CD4-positive, alpha-beta T cell (primary cell): ENCODE measurements around the gene VEPH1. TPM values are rescaled to one million over a fixed set of nuclear protein-coding genes. Genes with fewer than 3 reads are reported as not detected.

ENCODE experiments used
- ATAC-seq: fragments of 200-7000 bp; cut with Tn5 transposase; one replicate; pipeline ENCODE4 v1.10.0; 2022; ENCODE audit warnings: mild to moderate bottlenecking; ENCODE audit not compliant: poor library complexity
- CTCF ChIA-PET: fragments of 350-600 bp; sonication (Branson Sonifier 250); formaldehyde crosslinking; loops from one replicate; lab custom pipeline; 2021; ENCODE audit warnings: antibody characterized with exemption, inconsistent platforms; lab: Charles Lee
- POLR2A ChIA-PET: fragments of 350-600 bp; sonication (Branson Sonifier 250); formaldehyde crosslinking; loops from one replicate; lab custom pipeline; 2021; ENCODE audit warnings: antibody characterized with exemption, inconsistent platforms; lab: Charles Lee
- DNase-seq, 14 experiments: peaks; one replicate each; pipeline ENCODE4 v3.0.0-alpha.2; 2013 to 2020; ENCODE audit warnings: mixed read lengths in 2 of 14
- H3K27ac ChIP-seq, 2 donors: one replicate each; pipeline versions ENCODE4 v1.5.1 to v1.7.0; 2013; ENCODE audit warnings: low read length in 2 of 2, low read depth in 1 of 2, mild to moderate bottlenecking in 1 of 2
- H3K27me3 ChIP-seq, 2 experiments: 1 replicate in 1 of 2; 2 replicates in 1 of 2; pipeline versions ENCODE4 v1.6.1 to v1.7.0; 2013; ENCODE audit warnings: low read length in 2 of 2, control low read depth in 1 of 2, mild to moderate bottlenecking in 1 of 2, moderate library complexity in 1 of 2; ENCODE audit not compliant: insufficient read depth in 2 of 2, control insufficient read depth in 1 of 2
- H3K36me3 ChIP-seq: one replicate; pipeline ENCODE4 v1.6.1; 2013; ENCODE audit warnings: low read length, control low read depth; ENCODE audit not compliant: insufficient read depth
- H3K4me1 ChIP-seq: one replicate; pipeline ENCODE4 v1.6.1; 2013; ENCODE audit warnings: low read length, control low read depth; ENCODE audit not compliant: insufficient read depth
- H3K4me3 ChIP-seq: one replicate; pipeline ENCODE4 v1.5.1; 2013; ENCODE audit warnings: mild to moderate bottlenecking, low read length, moderate library complexity
- H3K9me3 ChIP-seq, 2 experiments: 1 replicate in 1 of 2; 2 replicates in 1 of 2; pipeline versions ENCODE4 v1.6.1 to v1.7.0; 2013; ENCODE audit warnings: low read length in 2 of 2, mild to moderate bottlenecking in 2 of 2, control low read depth in 1 of 2, moderate library complexity in 1 of 2; ENCODE audit not compliant: control insufficient read depth in 1 of 2, insufficient read depth in 1 of 2
- H3K27ac Mint-ChIP-seq: one replicate; pipeline ENCODE4 v1.8.0; 2020; ENCODE audit warnings: mixed read lengths
- H3K27me3 Mint-ChIP-seq: one replicate; pipeline ENCODE4 v1.8.0; 2021; ENCODE audit warnings: mixed read lengths
- H3K36me3 Mint-ChIP-seq: one replicate; pipeline ENCODE4 v1.8.0; 2021; ENCODE audit warnings: low read depth, mixed read lengths
- H3K4me1 Mint-ChIP-seq: one replicate; pipeline ENCODE4 v1.8.0; 2021; ENCODE audit warnings: low read depth, mixed read lengths
- H3K4me3 Mint-ChIP-seq: one replicate; pipeline ENCODE4 v1.8.0; 2020; ENCODE audit warnings: mild to moderate bottlenecking, mixed read lengths
- H3K9me3 Mint-ChIP-seq: one replicate; pipeline ENCODE4 v1.8.0; 2020; ENCODE audit warnings: mixed read lengths
- CTCF ChIP-seq: fragments of 200-600 bp; IDR thresholded peaks from one replicate; pipeline ENCODE4 v1.8.0; 2022; ENCODE audit warnings: antibody characterized with exemption, mild to moderate bottlenecking
- intact Hi-C, 2 experiments: fragments of 100-400 bp; cut with DNase I in 1 of 2; cut with micrococcal nuclease in 1 of 2; formaldehyde crosslinking; loops; one replicate each; pipeline versions ENCODE4 v1.15.1 to v1.9.0; 2023 to 2025; cut with DNase I, micrococcal nuclease
- total RNA-seq, 174 experiments: library from RNA in 2 of 174; stranded (reverse) in 2 of 174; gene quantifications; one replicate each; pipeline ENCODE4 v1.2.3 and lab custom pipeline; 2021 to 2026

The VEPH1 gene
- total RNA-seq, 2 experiments from 2014 or later, result not detected

GRCh38 chr3:157531771-157532170, 28.6 kb upstream of the VEPH1 start:
- H3K27me3 Mint-ChIP-seq, result no peaks in the 10 kb centered on the region
- H3K27ac Mint-ChIP-seq, result no peak overlapping the region
- Histone ChIP-seq H3K27me3 (no peaks in the 10 kb centered on the region), H3K4me1 (no peaks in the 10 kb centered on the region), H3K4me3 (no peak overlapping the region), H3K9me3 (no peaks in the 10 kb centered on the region), H3K27ac (no peak overlapping the region), H3K36me3 (no peaks in the 10 kb centered on the region)
- H3K36me3 Mint-ChIP-seq, result no peaks in the 10 kb centered on the region
- TF ChIP-seq CTCF, result no peak
- CTCF ChIA-PET, result no interaction called here
- no peaks in the 10 kb centered on the region for H3K4me1 Mint-ChIP-seq
- DNase-seq, result no peak
- no peak overlapping the region for H3K4me3 Mint-ChIP-seq
- ATAC-seq, result no peak
- intact Hi-C loops, result loop anchor here in 1 of 2 experiments (10.0 kb wide), 1 partner anchor 903 kb away; no protein-coding TSS in a partner anchor
- POLR2A ChIA-PET, result no interaction called here
- H3K9me3 Mint-ChIP-seq, result no peaks in the 10 kb centered on the region

DNA sequence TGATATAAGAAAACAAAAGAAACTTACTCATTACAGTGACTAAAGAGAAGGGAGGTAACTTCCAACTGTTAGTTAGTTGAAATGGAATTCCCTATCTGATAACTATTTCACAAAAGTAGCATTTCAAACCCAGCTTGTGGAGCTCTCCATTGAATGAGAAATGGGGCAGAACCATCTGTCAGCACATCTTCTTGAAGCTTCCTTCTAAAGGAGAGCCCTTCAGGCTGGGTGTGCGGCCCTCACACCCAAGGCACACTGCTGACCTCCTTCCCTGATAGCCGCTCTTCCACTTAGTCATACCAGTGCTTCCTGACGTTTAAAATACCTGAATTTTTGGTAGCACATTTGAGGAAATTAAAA, 28.1 kb upstream of the VEPH1 start:
- H3K27ac Mint-ChIP-seq, result no peak overlapping the region
- no peak overlapping the region for H3K4me3 Mint-ChIP-seq
- Histone ChIP-seq H3K27me3 (no peaks in the 10 kb centered on the region), H3K36me3 (no peaks in the 10 kb centered on the region), H3K27ac (no peak overlapping the region), H3K9me3 (no peaks in the 10 kb centered on the region), H3K4me1 (no peaks in the 10 kb centered on the region), H3K4me3 (no peak overlapping the region)
- no peaks in the 10 kb centered on the region for H3K36me3 Mint-ChIP-seq
- ATAC-seq, result no peak
- H3K27me3 Mint-ChIP-seq, result no peaks in the 10 kb centered on the region
- ChIA-PET CTCF (no interaction called here), POLR2A (no interaction called here)
- H3K9me3 Mint-ChIP-seq, result no peaks in the 10 kb centered on the region
- DNase-seq, result no peak
- H3K4me1 Mint-ChIP-seq, result no peaks in the 10 kb centered on the region
- intact Hi-C loops, result loop anchor here in 1 of 2 experiments (10.0 kb wide), 1 partner anchor 904 kb away; no protein-coding TSS in a partner anchor
- TF ChIP-seq CTCF, result no peak

GRCh38 chr3:157530637-157531300, 27.6 kb upstream of the VEPH1 start:
- ATAC-seq, result no peak
- POLR2A ChIA-PET, result no interaction called here
- Mint-ChIP-seq H3K4me1 (no peaks in the 10 kb centered on the region), H3K36me3 (no peaks in the 10 kb centered on the region), H3K9me3 (no peaks in the 10 kb centered on the region), H3K27ac (no peak overlapping the region), H3K27me3 (no peaks in the 10 kb centered on the region), H3K4me3 (no peak overlapping the region)
- no peak overlapping the region for H3K4me3 ChIP-seq
- H3K27ac ChIP-seq, result no peak overlapping the region
- H3K9me3 ChIP-seq, result no peaks in the 10 kb centered on the region
- no peak for TF ChIP-seq CTCF
- no peaks in the 10 kb centered on the region for H3K27me3 ChIP-seq
- H3K36me3 ChIP-seq, result no peaks in the 10 kb centered on the region
- DNase-seq, result no peak
- CTCF ChIA-PET, result no interaction called here
- H3K4me1 ChIP-seq, result no peaks in the 10 kb centered on the region
- intact Hi-C loops, result loop anchor here in 1 of 2 experiments (10.0 kb wide), 1 partner anchor 904 kb away; no protein-coding TSS in a partner anchor
